ENCODE measurements around the gene MACROD2.

DNA sequence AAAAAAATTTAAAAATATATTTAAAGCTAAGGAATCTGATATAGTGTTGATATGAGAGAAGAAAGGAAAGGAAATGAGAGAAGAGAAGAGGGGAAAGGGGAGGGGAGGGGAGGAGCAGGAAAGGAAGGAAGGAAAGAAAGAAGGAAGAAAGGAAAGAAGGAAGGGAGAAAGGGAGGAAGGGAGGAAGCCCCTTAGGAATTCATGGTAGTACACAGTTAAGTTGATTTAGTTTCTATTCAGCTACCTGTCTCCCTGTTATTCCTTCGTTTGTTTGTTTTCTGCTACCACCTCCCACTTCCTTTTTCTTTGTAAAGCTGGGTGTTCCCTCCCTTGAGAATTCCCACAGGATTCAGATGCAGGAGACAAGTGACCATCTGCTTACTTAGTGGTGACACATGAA is 1367.5 kb downstream of the MACROD2 start:
- TF ChIP-seq, protein P1, sequence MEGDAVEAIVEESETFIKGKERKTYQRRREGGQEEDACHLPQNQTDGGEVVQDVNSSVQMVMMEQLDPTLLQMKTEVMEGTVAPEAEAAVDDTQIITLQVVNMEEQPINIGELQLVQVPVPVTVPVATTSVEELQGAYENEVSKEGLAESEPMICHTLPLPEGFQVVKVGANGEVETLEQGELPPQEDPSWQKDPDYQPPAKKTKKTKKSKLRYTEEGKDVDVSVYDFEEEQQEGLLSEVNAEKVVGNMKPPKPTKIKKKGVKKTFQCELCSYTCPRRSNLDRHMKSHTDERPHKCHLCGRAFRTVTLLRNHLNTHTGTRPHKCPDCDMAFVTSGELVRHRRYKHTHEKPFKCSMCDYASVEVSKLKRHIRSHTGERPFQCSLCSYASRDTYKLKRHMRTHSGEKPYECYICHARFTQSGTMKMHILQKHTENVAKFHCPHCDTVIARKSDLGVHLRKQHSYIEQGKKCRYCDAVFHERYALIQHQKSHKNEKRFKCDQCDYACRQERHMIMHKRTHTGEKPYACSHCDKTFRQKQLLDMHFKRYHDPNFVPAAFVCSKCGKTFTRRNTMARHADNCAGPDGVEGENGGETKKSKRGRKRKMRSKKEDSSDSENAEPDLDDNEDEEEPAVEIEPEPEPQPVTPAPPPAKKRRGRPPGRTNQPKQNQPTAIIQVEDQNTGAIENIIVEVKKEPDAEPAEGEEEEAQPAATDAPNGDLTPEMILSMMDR (IDR thresholded peaks at IDR 0.05; ENCODE audit: insufficient read depth, low read length, poor library complexity, severe bottlenecking) = no peak
- TF ChIP-seq EZH2phosphoT487 (conservative IDR thresholded peaks at IDR 0.05; ENCODE audit: low read length) = no peak
